Measurements from ENCODE around the gene NTM. TPM values are rescaled to one million over a fixed set of nuclear protein-coding genes. Genes with fewer than 3 reads are reported as not detected.

Gene NTM
- total RNA-seq, 1 experiment from 2014 or later: 16.4 TPM

- ChIA-PET POLR2A (interaction anchor here (0.6 kb wide), 1 partner anchor 43 kb away, joined by 3 read pairs; no protein-coding TSS in a partner anchor), CTCF (interaction anchor here (0.6 to 2.1 kb wide), 6 partner anchors 68 to 472 kb away, joined by 3 to 10 read pairs (median 3); no protein-coding TSS in a partner anchor)
- Mint-ChIP-seq H3K27ac (no peak overlapping the region), H3K27me3 (ENCODE audit: low read depth) (no peaks in the 10 kb centered on the region), H3K4me1 (peaks cover 4% of the 10 kb centered on the region), H3K9me3 (peaks cover 18% of the 10 kb centered on the region), H3K4me3 (no peak overlapping the region), H3K36me3 (peaks cover 15% of the 10 kb centered on the region)
- DNase-seq (ENCODE audit: low spot score) (no peak), ATAC-seq (no peak)
- TF ChIP-seq E2F5 (CRISPR knock-in tag; IDR thresholded peaks at IDR 0.05) (no peak), SOX15 (CRISPR knock-in tag; IDR thresholded peaks at IDR 0.05) (no peak), GABPB1 (CRISPR knock-in tag; IDR thresholded peaks at IDR 0.05) (no peak), RORB (CRISPR knock-in tag; IDR thresholded peaks at IDR 0.05) (no peak), ZNF396 (CRISPR knock-in tag; IDR thresholded peaks at IDR 0.05; ENCODE audit: borderline replicate concordance) (no peak), TEAD4 (CRISPR knock-in tag; IDR thresholded peaks at IDR 0.05) (no peak), ZNF671 (CRISPR knock-in tag; IDR thresholded peaks at IDR 0.05) (no peak)
Observed at GRCh38 chr11:131537196-131537595, 166.8 kb downstream of the NTM start.

GRCh38 chr11:131537748-131538147 is 167.3 kb downstream of the NTM start:
- Mint-ChIP-seq H3K4me3 (no peak overlapping the region), H3K36me3 (peaks cover 15% of the 10 kb centered on the region), H3K9me3 (peaks cover 18% of the 10 kb centered on the region), H3K27me3 (ENCODE audit: low read depth) (no peaks in the 10 kb centered on the region), H3K27ac (no peak overlapping the region), H3K4me1 (peaks cover 4% of the 10 kb centered on the region)
- ChIA-PET POLR2A (interaction anchor here (0.5 kb wide), 1 partner anchor 657 kb away, joined by 3 read pairs; no protein-coding TSS in a partner anchor), CTCF (interaction anchor here (0.9 to 2.1 kb wide), 5 partner anchors 131 to 473 kb away, joined by 3 to 10 read pairs (median 3); no protein-coding TSS in a partner anchor)
- no peak for ATAC-seq
- TF ChIP-seq ATF1 (CRISPR knock-in tag; IDR thresholded peaks at IDR 0.05) (no peak), RORB (CRISPR knock-in tag; IDR thresholded peaks at IDR 0.05) (no peak), KAT7 (CRISPR knock-in tag; IDR thresholded peaks at IDR 0.05; ENCODE audit: borderline replicate concordance) (no peak), EMX1 (CRISPR knock-in tag; IDR thresholded peaks at IDR 0.05) (no peak), CDX4 (CRISPR knock-in tag; IDR thresholded peaks at IDR 0.05; ENCODE audit: borderline replicate concordance) (no peak), CREM (CRISPR knock-in tag; IDR thresholded peaks at IDR 0.05) (no peak), ZMAT4 (CRISPR knock-in tag; IDR thresholded peaks at IDR 0.05) (no peak)
- DNase-seq (ENCODE audit: low spot score): no peak

- ChIA-PET POLR2A (no interaction called here), CTCF (interaction anchor here (0.9 to 2.5 kb wide), 4 partner anchors 130 to 474 kb away, joined by 3 to 10 read pairs (median 6); no protein-coding TSS in a partner anchor)
- ATAC-seq: no peak
- Mint-ChIP-seq H3K4me1 (peaks cover 4% of the 10 kb centered on the region), H3K9me3 (peaks cover 18% of the 10 kb centered on the region), H3K36me3 (peaks cover 15% of the 10 kb centered on the region), H3K27ac (no peak overlapping the region), H3K4me3 (no peak overlapping the region), H3K27me3 (ENCODE audit: low read depth) (no peaks in the 10 kb centered on the region)
- DNase-seq (ENCODE audit: low spot score): no peak
- TF ChIP-seq FOXP4 (CRISPR knock-in tag; IDR thresholded peaks at IDR 0.05) (no peak), ESRRA (CRISPR knock-in tag; IDR thresholded peaks at IDR 0.05; ENCODE audit: borderline replicate concordance) (no peak), TEAD4 (CRISPR knock-in tag; IDR thresholded peaks at IDR 0.05) (no peak)
Observed at GRCh38 chr11:131538322-131538721, 167.9 kb downstream of the NTM start.

GRCh38 chr11:131540676-131541075 is 170.3 kb downstream of the NTM start:
- no peak overlapping the region for H3K4me3 Mint-ChIP-seq
- ChIA-PET POLR2A (no interaction called here), CTCF (interaction anchor here (1.0 to 2.5 kb wide), 3 partner anchors 134 to 515 kb away, joined by 3 to 8 read pairs (median 5); no protein-coding TSS in a partner anchor)
- no peak overlapping the region for H3K27ac Mint-ChIP-seq
- H3K4me1 Mint-ChIP-seq: peaks cover 9% of the 10 kb centered on the region
- H3K36me3 Mint-ChIP-seq: peaks cover 15% of the 10 kb centered on the region
- H3K9me3 Mint-ChIP-seq: peaks cover 18% of the 10 kb centered on the region
- DNase-seq (ENCODE audit: low spot score) (no peak), ATAC-seq (no peak)
- H3K27me3 Mint-ChIP-seq (ENCODE audit: low read depth): no peaks in the 10 kb centered on the region
- TF ChIP-seq CREM (CRISPR knock-in tag; IDR thresholded peaks at IDR 0.05) (no peak), JUN (CRISPR knock-in tag; IDR thresholded peaks at IDR 0.05) (no peak), SMAD4 (CRISPR knock-in tag; IDR thresholded peaks at IDR 0.05) (no peak), IRF2 (CRISPR knock-in tag; IDR thresholded peaks at IDR 0.05; ENCODE audit: borderline replicate concordance, low read depth) (no peak), ZBTB21 (CRISPR knock-in tag; IDR thresholded peaks at IDR 0.05; ENCODE audit: borderline replicate concordance) (no peak), IRF1 (CRISPR knock-in tag; IDR thresholded peaks at IDR 0.05) (no peak), ZNF219 (CRISPR knock-in tag; IDR thresholded peaks at IDR 0.05; ENCODE audit: borderline replicate concordance) (no peak), ZNF425 (CRISPR knock-in tag; conservative IDR thresholded peaks at IDR 0.05) (no peak)
